Panc1 (cell line): Measurements from ENCODE around the gene ZMAT5.

ENCODE experiments used
- POLR2AphosphoS5 ChIP-seq: IDR thresholded peaks from 2 replicates; pipeline ENCODE4 v1.6.1; 2012; ENCODE audit warnings: mild to moderate bottlenecking, low read depth, low read length, moderate library complexity
- SIN3A ChIP-seq: IDR thresholded peaks from 2 replicates; pipeline ENCODE4 v1.6.1; 2012; ENCODE audit warnings: low read depth, mild to moderate bottlenecking, low read length, moderate library complexity, borderline replicate concordance; ENCODE audit not compliant: insufficient read depth
- TCF7L2 ChIP-seq: IDR thresholded peaks from 2 replicates; pipeline ENCODE4 v1.6.1; 2011; ENCODE audit warnings: mild to moderate bottlenecking, low read depth, low read length, inconsistent platforms
- TF ChIP-seq, protein P1 (sequence below): fragments of 450-650 bp; IDR thresholded peaks from 2 replicates; pipeline ENCODE4 v1.5.1; 2017; ENCODE audit warnings: mild to moderate bottlenecking
- TF ChIP-seq, protein P2 (sequence below), 2 experiments: IDR thresholded peaks; 2 replicates each; pipeline ENCODE4 v1.6.1; 2011 to 2012; ENCODE audit warnings: low read depth in 2 of 2, control low read depth in 1 of 2, low read length in 1 of 2, mild to moderate bottlenecking in 1 of 2, moderate library complexity in 1 of 2; ENCODE audit not compliant: insufficient read depth in 1 of 2

DNA sequence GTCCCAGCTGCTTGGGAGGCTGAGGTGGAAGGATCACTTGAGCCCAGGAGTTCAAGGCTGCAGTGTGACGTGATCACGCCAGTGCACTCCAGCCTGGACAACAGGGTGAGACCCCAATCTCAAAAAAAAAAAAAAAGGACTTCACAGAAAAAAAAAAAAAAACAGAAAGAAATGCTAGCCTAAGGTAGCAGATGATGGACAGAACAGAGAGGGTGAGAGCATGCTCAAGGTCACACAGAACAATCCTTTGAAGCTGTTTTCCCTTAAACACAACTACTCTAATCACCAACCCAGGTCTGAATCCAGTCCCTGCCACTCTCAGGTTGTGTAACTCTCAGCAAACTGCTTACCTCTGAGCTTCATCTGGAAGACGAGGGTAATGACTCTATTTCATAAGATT is 9.7 kb downstream of the ZMAT5 start:
- TF ChIP-seq, protein P1, sequence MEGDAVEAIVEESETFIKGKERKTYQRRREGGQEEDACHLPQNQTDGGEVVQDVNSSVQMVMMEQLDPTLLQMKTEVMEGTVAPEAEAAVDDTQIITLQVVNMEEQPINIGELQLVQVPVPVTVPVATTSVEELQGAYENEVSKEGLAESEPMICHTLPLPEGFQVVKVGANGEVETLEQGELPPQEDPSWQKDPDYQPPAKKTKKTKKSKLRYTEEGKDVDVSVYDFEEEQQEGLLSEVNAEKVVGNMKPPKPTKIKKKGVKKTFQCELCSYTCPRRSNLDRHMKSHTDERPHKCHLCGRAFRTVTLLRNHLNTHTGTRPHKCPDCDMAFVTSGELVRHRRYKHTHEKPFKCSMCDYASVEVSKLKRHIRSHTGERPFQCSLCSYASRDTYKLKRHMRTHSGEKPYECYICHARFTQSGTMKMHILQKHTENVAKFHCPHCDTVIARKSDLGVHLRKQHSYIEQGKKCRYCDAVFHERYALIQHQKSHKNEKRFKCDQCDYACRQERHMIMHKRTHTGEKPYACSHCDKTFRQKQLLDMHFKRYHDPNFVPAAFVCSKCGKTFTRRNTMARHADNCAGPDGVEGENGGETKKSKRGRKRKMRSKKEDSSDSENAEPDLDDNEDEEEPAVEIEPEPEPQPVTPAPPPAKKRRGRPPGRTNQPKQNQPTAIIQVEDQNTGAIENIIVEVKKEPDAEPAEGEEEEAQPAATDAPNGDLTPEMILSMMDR: no peak
- no peak for TF ChIP-seq POLR2AphosphoS5
- TF ChIP-seq, protein P2, sequence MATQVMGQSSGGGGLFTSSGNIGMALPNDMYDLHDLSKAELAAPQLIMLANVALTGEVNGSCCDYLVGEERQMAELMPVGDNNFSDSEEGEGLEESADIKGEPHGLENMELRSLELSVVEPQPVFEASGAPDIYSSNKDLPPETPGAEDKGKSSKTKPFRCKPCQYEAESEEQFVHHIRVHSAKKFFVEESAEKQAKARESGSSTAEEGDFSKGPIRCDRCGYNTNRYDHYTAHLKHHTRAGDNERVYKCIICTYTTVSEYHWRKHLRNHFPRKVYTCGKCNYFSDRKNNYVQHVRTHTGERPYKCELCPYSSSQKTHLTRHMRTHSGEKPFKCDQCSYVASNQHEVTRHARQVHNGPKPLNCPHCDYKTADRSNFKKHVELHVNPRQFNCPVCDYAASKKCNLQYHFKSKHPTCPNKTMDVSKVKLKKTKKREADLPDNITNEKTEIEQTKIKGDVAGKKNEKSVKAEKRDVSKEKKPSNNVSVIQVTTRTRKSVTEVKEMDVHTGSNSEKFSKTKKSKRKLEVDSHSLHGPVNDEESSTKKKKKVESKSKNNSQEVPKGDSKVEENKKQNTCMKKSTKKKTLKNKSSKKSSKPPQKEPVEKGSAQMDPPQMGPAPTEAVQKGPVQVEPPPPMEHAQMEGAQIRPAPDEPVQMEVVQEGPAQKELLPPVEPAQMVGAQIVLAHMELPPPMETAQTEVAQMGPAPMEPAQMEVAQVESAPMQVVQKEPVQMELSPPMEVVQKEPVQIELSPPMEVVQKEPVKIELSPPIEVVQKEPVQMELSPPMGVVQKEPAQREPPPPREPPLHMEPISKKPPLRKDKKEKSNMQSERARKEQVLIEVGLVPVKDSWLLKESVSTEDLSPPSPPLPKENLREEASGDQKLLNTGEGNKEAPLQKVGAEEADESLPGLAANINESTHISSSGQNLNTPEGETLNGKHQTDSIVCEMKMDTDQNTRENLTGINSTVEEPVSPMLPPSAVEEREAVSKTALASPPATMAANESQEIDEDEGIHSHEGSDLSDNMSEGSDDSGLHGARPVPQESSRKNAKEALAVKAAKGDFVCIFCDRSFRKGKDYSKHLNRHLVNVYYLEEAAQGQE (IDR thresholded peaks at IDR 0.05; ENCODE audit: insufficient read depth in 1 of 2, low read depth in 2 of 2, low read length in 1 of 2): no peak
- TF ChIP-seq TCF7L2: no peak
- no peak for TF ChIP-seq SIN3A
